Pancreas (tissue), 10 donors: ENCODE results near the gene SYNPR. TPM values are rescaled to one million over a fixed set of nuclear protein-coding genes. Genes with fewer than 3 reads are reported as not detected.

Source experiments
- ATAC-seq, 4 donors: fragments of 200-7000 bp; cut with Tn5 transposase; one replicate each; pipeline versions ENCODE4 v1.8.0 to v1.9.1; 2020; ENCODE audit warnings: mild to moderate bottlenecking in 4 of 4, moderate library complexity in 4 of 4
- DNase-seq, 6 donors: peaks; one replicate each; pipeline ENCODE4 v3.0.0-alpha.2; 2020
- FAIRE-seq: peaks from 2 replicates; lab custom pipeline; 2012; peaks lifted over from hg19 to GRCh38; lab: Jason Lieb, UNC
- H3K27ac ChIP-seq, 4 donors: fragments of 200-600 bp; sonication (generic); 1 replicate in 3 of 4; 2 replicates in 1 of 4; pipeline versions ENCODE4 v1.5.0 to v1.8.0; 2020
- H3K27me3 ChIP-seq, 4 donors: fragments of 200-600 bp; one replicate each; pipeline ENCODE4 v1.8.0; 2021
- H3K36me3 ChIP-seq, 3 donors: fragments of 200-600 bp; sonication (generic) in 1 of 3; one replicate each; pipeline versions ENCODE4 v1.5.0 to v1.8.0; 2020 to 2021
- H3K4me1 ChIP-seq, 3 donors: fragments of 200-600 bp; one replicate each; pipeline ENCODE4 v1.8.0; 2021
- H3K4me3 ChIP-seq, 4 donors: fragments of 200-600 bp; sonication (generic) in 2 of 4; one replicate each; pipeline versions ENCODE4 v1.5.0 to v1.8.0; 2020 to 2021
- H3K9me3 ChIP-seq, 4 donors: fragments of 200-600 bp; one replicate each; pipeline ENCODE4 v1.8.0; 2021
- CTCF ChIP-seq, 4 donors: fragments of 200-600 bp; sonication (generic) in 3 of 4; IDR thresholded peaks; one replicate each; pipeline versions ENCODE4 v1.5.0 to v1.8.0; 2021; ENCODE audit warnings: antibody characterized with exemption in 4 of 4
- WGBS, 2 donors: extraction: QIAGEN DNeasy Blood & Tissue Kit; methylation state at CpG; one replicate each; pipeline ENCODE4 v1.1.7; 2013; 5-methylcytosine and 5-hydroxymethylcytosine counted together
- intact Hi-C, 3 donors: fragments of 100-400 bp; cut with DNase I; formaldehyde crosslinking; loops; one replicate each; pipeline versions ENCODE4 v1.11.1 to v1.14.2; 2022
- polyA plus RNA-seq, 2 donors: library from polyadenylated mRNA; stranded (reverse); fragments of 200-250 nt; gene quantifications; one replicate each; pipeline ENCODE4 v1.2.3, GENCODE V29; 2013
- total RNA-seq, 6 donors: library from RNA; stranded (reverse); fragmentation: NEBNext Ultra II Directional in 4 of 6; extraction: Animal tissue kit (Norgen Biotek cat#: 25700) in 4 of 6; gene quantifications; one replicate each; pipeline versions ENCODE4 v1.2.1 to v1.2.4, GENCODE V29; 2021 to 2023
- donor health status: healthy with polysubstance abuse.
- donor health status: DM: no; HTN: no; CAD: no; lungs with moderate emphysema.
- donor health status: DM: no; HTN: no; CAD: no.
- donor health status: control.
- donor health status: control.
- donor health status: Bipolar disorder and iron deficiency.
- donor health status: DM: yes; HTN: yes; CAD: no.
- donor health status: DM: no; HTN: no; CAD: no.
- donor health status: DM: no; HTN: no; CAD: no.
- donor health status: DM: yes; HTN: yes; CAD: no.

SYNPR gene
- total and polyA plus RNA-seq, 8 donors: 0.31 to 1.4 TPM; not detected in 6

GRCh38 chr3:63523100-63523499, 245.0 kb downstream of the SYNPR start:
- TF ChIP-seq CTCF (IDR thresholded peaks at IDR 0.05): no peak
- no peak for ATAC-seq

GRCh38 chr3:63528325-63529000, 250.4 kb downstream of the SYNPR start:
- Histone ChIP-seq H3K27me3 (no peaks in the 10 kb centered on the region), H3K9me3 (no peaks in the 10 kb centered on the region), H3K4me1 (no peaks in the 10 kb centered on the region), H3K27ac (no peak overlapping the region), H3K36me3 (no peaks in the 10 kb centered on the region), H3K4me3 (no peak overlapping the region)
- FAIRE-seq: no peak
- no peak for ATAC-seq
- 81 to 84% methylated on average over 4 of the region's 4 CpGs for WGBS, 2 donors
- TF ChIP-seq CTCF (IDR thresholded peaks at IDR 0.05): no peak
- intact Hi-C loops: no loop called here
- DNase-seq: no peak

More at GRCh38 chr3:63523100-63523499, 245.0 kb downstream of the SYNPR start:
- Histone ChIP-seq H3K27me3 (no peaks in the 10 kb centered on the region), H3K27ac (no peak overlapping the region), H3K9me3 (no peaks in the 10 kb centered on the region), H3K4me1 (no peaks in the 10 kb centered on the region), H3K36me3 (no peaks in the 10 kb centered on the region), H3K4me3 (no peak overlapping the region)
- no peak for DNase-seq
- FAIRE-seq: no peak
- 62 to 77% methylated on average over 5 of the region's 5 CpGs for WGBS, 2 donors
- intact Hi-C loops: no loop called here

- TF ChIP-seq CTCF (IDR thresholded peaks at IDR 0.05): no peak
- WGBS, 2 donors: 74 to 79% methylated on average over 5 of the region's 5 CpGs
- DNase-seq: no peak
- Histone ChIP-seq H3K27me3 (no peaks in the 10 kb centered on the region), H3K4me3 (no peak overlapping the region), H3K36me3 (no peaks in the 10 kb centered on the region), H3K9me3 (no peaks in the 10 kb centered on the region), H3K4me1 (no peaks in the 10 kb centered on the region), H3K27ac (no peak overlapping the region)
- no peak for FAIRE-seq
- no peak for ATAC-seq
- intact Hi-C loops: no loop called here
Observed at GRCh38 chr3:63532521-63532920, 254.4 kb downstream of the SYNPR start.

GRCh38 chr3:63538919-63539318, 260.8 kb downstream of the SYNPR start:
- Histone ChIP-seq H3K9me3 (no peaks in the 10 kb centered on the region), H3K27me3 (no peaks in the 10 kb centered on the region), H3K4me1 (no peaks in the 10 kb centered on the region), H3K27ac (no peak overlapping the region), H3K4me3 (no peak overlapping the region), H3K36me3 (no peaks in the 10 kb centered on the region)
- DNase-seq: no peak
- intact Hi-C loops: no loop called here
- FAIRE-seq: no peak
- ATAC-seq: no peak
- no peak for TF ChIP-seq CTCF (IDR thresholded peaks at IDR 0.05)
- 82 to 84% methylated on average over 1 of the region's 1 CpG for WGBS, 2 donors

GRCh38 chr3:63555767-63556166, 277.7 kb downstream of the SYNPR start:
- no peak for TF ChIP-seq CTCF (IDR thresholded peaks at IDR 0.05)

More at GRCh38 chr3:63555767-63556166, 277.7 kb downstream of the SYNPR start:
- intact Hi-C loops: no loop called here
- Histone ChIP-seq H3K4me3 (no peak overlapping the region), H3K4me1 (peaks cover 0 to 5% (median 0%) of the 10 kb centered on the region in 3 donors), H3K36me3 (no peaks in the 10 kb centered on the region), H3K27me3 (no peaks in the 10 kb centered on the region), H3K9me3 (no peaks in the 10 kb centered on the region), H3K27ac (no peak overlapping the region)
- FAIRE-seq: no peak
- ATAC-seq: no peak
- no peak for DNase-seq
- WGBS, 2 donors: 81 to 83% methylated on average over 1 of the region's 1 CpG
